Thyroid gland (tissue), 4 donors: ENCODE data around the gene UFSP1. TPM values are rescaled to one million over a fixed set of nuclear protein-coding genes. Genes with fewer than 3 reads are reported as not detected.
"Not testable (repeated sequence)": the region's sequence is repeated elsewhere in the genome, so short reads cannot be mapped to it uniquely, and the experiment has no call there.

ENCODE experiments used
- DNase-seq, 2 donors: peaks; one replicate each; pipeline ENCODE4 v3.0.0-alpha.2; 2019
- H3K27ac ChIP-seq, 3 donors: fragments of 200-600 bp; sonication (generic); 1 replicate in 2 of 3; 2 replicates in 1 of 3; pipeline ENCODE4 v1.5.1; 2016 to 2019; ENCODE audit warnings: mild to moderate bottlenecking in 1 of 3, moderate library complexity in 1 of 3
- H3K27me3 ChIP-seq: fragments of 200-600 bp; sonication (generic); one replicate; pipeline ENCODE4 v1.5.1; 2019
- H3K36me3 ChIP-seq, 2 donors: fragments of 200-600 bp; sonication (generic); one replicate each; pipeline ENCODE4 v1.5.1; 2016 to 2019
- H3K4me1 ChIP-seq, 2 donors: fragments of 200-600 bp; sonication (generic); one replicate each; pipeline ENCODE4 v1.5.1; 2017 to 2019
- H3K4me3 ChIP-seq, 3 donors: fragments of 200-600 bp; sonication (generic); replicated peaks in 1 of 3; 1 replicate in 2 of 3; 2 replicates in 1 of 3; pipeline ENCODE4 v1.5.1; 2016; ENCODE audit warnings: mild to moderate bottlenecking in 1 of 3
- H3K9me3 ChIP-seq: fragments of 200-600 bp; sonication (generic); one replicate; pipeline ENCODE4 v1.5.1; 2017
- CTCF ChIP-seq, 6 experiments: fragments of 200-600 bp in 3 of 6; fragments of 450-650 bp in 3 of 6; sonication (generic) in 3 of 6; IDR thresholded peaks; one replicate each; pipeline ENCODE4 v1.5.1; 2016 to 2019; ENCODE audit warnings: antibody characterized with exemption in 6 of 6, mild to moderate bottlenecking in 2 of 6, inconsistent platforms in 1 of 6, moderate library complexity in 1 of 6
- POLR2A ChIP-seq, 2 donors: fragments of 450-650 bp; IDR thresholded peaks; one replicate each; pipeline ENCODE4 v1.6.1; 2017; ENCODE audit warnings: antibody characterized with exemption in 2 of 2, mild to moderate bottlenecking in 2 of 2, moderate library complexity in 1 of 2
- WGBS, 2 donors: methylation state at CpG; one replicate each; pipeline ENCODE4 v1.1.5; 2017; 5-methylcytosine and 5-hydroxymethylcytosine counted together
- intact Hi-C: fragments of 100-400 bp; cut with DNase I; formaldehyde crosslinking; loops from one replicate; pipeline ENCODE4 v1.15.1; 2023
- total RNA-seq, 4 donors: library from RNA; depleted of rRNA; stranded (reverse); fragments of >200 nt; gene quantifications; one replicate each; pipeline ENCODE4 v1.2.3, GENCODE V29; 2016

Gene UFSP1
- total RNA-seq, 4 donors from 2014 or later = 7.4 to 10.4 (median 8.9) TPM

GRCh38 chr7:100861616-100861985 lies 27.9 kb downstream of the UFSP1 start:
- TF ChIP-seq POLR2A (IDR thresholded peaks at IDR 0.05) (no peak), CTCF (IDR thresholded peaks at IDR 0.05) (no peak)
- H3K27ac ChIP-seq = no peak overlapping the region
- no peak overlapping the region for H3K4me3 ChIP-seq
- peaks cover 3 to 10% of the 10 kb centered on the region in 2 donors for H3K4me1 ChIP-seq
- peaks cover 0 to 5% of the 10 kb centered on the region in 2 donors for H3K36me3 ChIP-seq
- intact Hi-C loops = no loop called here
- no peaks in the 10 kb centered on the region for H3K9me3 ChIP-seq
- no peaks in the 10 kb centered on the region for H3K27me3 ChIP-seq
- no peak for DNase-seq
- 88 to 96% methylated on average over 14 of the region's 14 CpGs for WGBS, 2 donors

GRCh38 chr7:100860702-100861615 lies 28.6 kb downstream of the UFSP1 start:
- H3K27ac ChIP-seq = no peak overlapping the region
- H3K4me1 ChIP-seq = peaks cover 0 to 4% of the 10 kb centered on the region in 2 donors
- H3K4me3 ChIP-seq = no peak overlapping the region
- 90 to 94% methylated on average over 6 to 18 of the region's 18 CpGs for WGBS, 2 donors
- peaks cover 0 to 5% of the 10 kb centered on the region in 2 donors for H3K36me3 ChIP-seq
- no peak for TF ChIP-seq POLR2A (IDR thresholded peaks at IDR 0.05)
- no peak for TF ChIP-seq CTCF (IDR thresholded peaks at IDR 0.05)
- intact Hi-C loops = no loop called here
- DNase-seq = no peak
- H3K27me3 ChIP-seq = no peaks in the 10 kb centered on the region
- no peaks in the 10 kb centered on the region for H3K9me3 ChIP-seq

GRCh38 chr7:100859856-100860255 lies 29.7 kb downstream of the UFSP1 start:
- H3K4me3 ChIP-seq = no peak overlapping the region
- TF ChIP-seq CTCF (IDR thresholded peaks at IDR 0.05) (no peak), POLR2A (IDR thresholded peaks at IDR 0.05) (no peak)
- no peaks in the 10 kb centered on the region for H3K9me3 ChIP-seq
- DNase-seq = no peak
- 87 to 92% methylated on average over 12 to 15 of the region's 15 CpGs for WGBS, 2 donors
- H3K27me3 ChIP-seq = no peaks in the 10 kb centered on the region
- peaks cover 0 to 5% of the 10 kb centered on the region in 2 donors for H3K36me3 ChIP-seq
- intact Hi-C loops = loop anchor here (10.0 kb wide), 1 partner anchor 155 kb away; the partner anchor contains the start of gene POP7
- no peaks in the 10 kb centered on the region for H3K4me1 ChIP-seq
- H3K27ac ChIP-seq = no peak overlapping the region

- no peaks in the 10 kb centered on the region for H3K27me3 ChIP-seq
- TF ChIP-seq CTCF (IDR thresholded peaks at IDR 0.05) = no peak
- TF ChIP-seq POLR2A (IDR thresholded peaks at IDR 0.05) = no peak
- H3K4me1 ChIP-seq = peaks cover 4 to 14% of the 10 kb centered on the region in 2 donors
- H3K4me3 ChIP-seq = no peak overlapping the region
- WGBS, 2 donors = 95 to 97% methylated on average over 12 to 15 of the region's 16 CpGs
- intact Hi-C loops = loop anchor here (10.0 kb wide), 1 partner anchor 152 kb away; the partner anchor contains the start of gene POP7
- DNase-seq = no peak
- H3K27ac ChIP-seq = no peak overlapping the region
- H3K36me3 ChIP-seq = peaks cover 0 to 5% of the 10 kb centered on the region in 2 donors
- H3K9me3 ChIP-seq = no peaks in the 10 kb centered on the region
Measured at GRCh38 chr7:100856871-100857282, 32.6 kb downstream of the UFSP1 start.

GRCh38 chr7:100855515-100855914 lies 34.0 kb downstream of the UFSP1 start:
- no peak overlapping the region for H3K4me3 ChIP-seq
- WGBS, 2 donors = 83 to 96% methylated on average over 10 of the region's 10 CpGs
- H3K27me3 ChIP-seq = no peaks in the 10 kb centered on the region
- TF ChIP-seq POLR2A (IDR thresholded peaks at IDR 0.05) (no peak), CTCF (IDR thresholded peaks at IDR 0.05) (no peak)
- no peaks in the 10 kb centered on the region for H3K36me3 ChIP-seq
- no peak overlapping the region for H3K27ac ChIP-seq
- DNase-seq = no peak
- peaks cover 7 to 16% of the 10 kb centered on the region in 2 donors for H3K4me1 ChIP-seq
- no peaks in the 10 kb centered on the region for H3K9me3 ChIP-seq
- intact Hi-C loops = loop anchor here (10.0 kb wide), 1 partner anchor 151 kb away; the partner anchor contains the start of gene POP7

- H3K36me3 ChIP-seq, H3K27me3 ChIP-seq, H3K27ac ChIP-seq, H3K4me3 ChIP-seq, H3K9me3 ChIP-seq, DNase-seq: not testable (repeated sequence)
- peaks cover 7 to 16% of the 10 kb centered on the region in 2 donors for H3K4me1 ChIP-seq
- intact Hi-C loops = loop anchor here (10.0 kb wide), 1 partner anchor 150 kb away; the partner anchor contains the start of gene POP7
- WGBS, 2 donors = 96 to 99% methylated on average over 7 to 9 of the region's 9 CpGs
Measured at GRCh38 chr7:100854899-100855298, 34.6 kb downstream of the UFSP1 start.
